ENCODE results near the gene SEPTIN11. TPM values are rescaled to one million over a fixed set of nuclear protein-coding genes. Genes with fewer than 3 reads are reported as not detected.

SEPTIN11 gene
- total RNA-seq, 2 experiments from 2014 or later = 51.9 to 60.0 TPM

GRCh38 chr4:76943790-76944189 lies 5.8 kb upstream of the SEPTIN11 start:
- POLR2A ChIA-PET = no interaction called here
- Mint-ChIP-seq H3K4me1 (peaks cover 5% of the 10 kb centered on the region), H3K27ac (no peak overlapping the region), H3K9me3 (peaks cover 6% of the 10 kb centered on the region), H3K36me3 (peaks cover 12% of the 10 kb centered on the region), H3K27me3 (peaks cover 2% of the 10 kb centered on the region), H3K4me3 (no peak overlapping the region)
- DNase-seq = no peak
- no peak for ATAC-seq (ENCODE audit: low read depth)

- Mint-ChIP-seq H3K4me3 (no peak overlapping the region), H3K27ac (no peak overlapping the region), H3K4me1 (peaks cover 15% of the 10 kb centered on the region), H3K36me3 (peaks cover 14% of the 10 kb centered on the region), H3K9me3 (peaks cover 2% of the 10 kb centered on the region), H3K27me3 (peaks cover 4% of the 10 kb centered on the region)
- POLR2A ChIA-PET = interaction anchor here (1.4 kb wide), 1 partner anchor 30 kb away, joined by 3 read pairs; no protein-coding TSS in a partner anchor
- DNase-seq (no peak), ATAC-seq (ENCODE audit: low read depth) (no peak)
These were observed 2.2 kb upstream of the SEPTIN11 start for GRCh38 chr4:76947369-76947768.

GRCh38 chr4:76948443-76949275 lies 893 bp upstream of the SEPTIN11 start:
- peaks cover 4% of the 10 kb centered on the region for H3K27me3 Mint-ChIP-seq
- POLR2A ChIA-PET = interaction anchor here (1.0 to 3.4 kb wide), 8 partner anchors 29 to 251 kb away, joined by 3 to 22 read pairs (median 4); partner anchors contain the start of gene CCNG2

GRCh38 chr4:76950052-76950955 lies 752 bp downstream of the SEPTIN11 start:
- H3K27ac Mint-ChIP-seq = peak overlapping the region; percentile 77
- H3K36me3 Mint-ChIP-seq = peaks cover 18% of the 10 kb centered on the region
- no peaks in the 10 kb centered on the region for H3K9me3 Mint-ChIP-seq
- peak; percentile 28 for ATAC-seq (ENCODE audit: low read depth)
- peaks cover 23% of the 10 kb centered on the region for H3K4me1 Mint-ChIP-seq
- H3K4me3 Mint-ChIP-seq = peak overlapping the region; percentile 96
- POLR2A ChIA-PET = interaction anchor here (0.7 to 3.4 kb wide), 8 partner anchors 27 to 252 kb away, joined by 3 to 22 read pairs (median 4); partner anchors contain the start of genes CCNG2 and SOWAHB
- H3K27me3 Mint-ChIP-seq = peaks cover 4% of the 10 kb centered on the region
- DNase-seq = peak; percentile 65

More at GRCh38 chr4:76948443-76949275, 893 bp upstream of the SEPTIN11 start:
- Mint-ChIP-seq H3K27ac (peak overlapping the region; percentile 77), H3K4me1 (peaks cover 20% of the 10 kb centered on the region), H3K36me3 (peaks cover 13% of the 10 kb centered on the region), H3K4me3 (peak overlapping the region; percentile 96), H3K9me3 (no peaks in the 10 kb centered on the region)
- peak; percentile 61 for ATAC-seq (ENCODE audit: low read depth)
- peak; percentile 71 for DNase-seq

GRCh38 chr4:76950956-76951671 lies 1.6 kb downstream of the SEPTIN11 start:
- Mint-ChIP-seq H3K4me3 (peak overlapping the region; percentile 96), H3K36me3 (peaks cover 22% of the 10 kb centered on the region), H3K27me3 (peaks cover 4% of the 10 kb centered on the region), H3K27ac (peak overlapping the region; percentile 77), H3K4me1 (peaks cover 25% of the 10 kb centered on the region), H3K9me3 (no peaks in the 10 kb centered on the region)
- no peak for DNase-seq
- POLR2A ChIA-PET = interaction anchor here (0.7 to 3.4 kb wide), 5 partner anchors 26 to 121 kb away, joined by 4 to 22 read pairs (median 4); partner anchors contain the start of gene SOWAHB
- no peak for ATAC-seq (ENCODE audit: low read depth)

GRCh38 chr4:76951672-76952010 lies 2.1 kb downstream of the SEPTIN11 start:
- peaks cover 20% of the 10 kb centered on the region for H3K36me3 Mint-ChIP-seq
- no peak overlapping the region for H3K27ac Mint-ChIP-seq
- DNase-seq (no peak), ATAC-seq (ENCODE audit: low read depth) (no peak)
- POLR2A ChIA-PET = interaction anchor here (1.0 kb wide), 1 partner anchor 120 kb away, joined by 4 read pairs; no protein-coding TSS in a partner anchor
- H3K27me3 Mint-ChIP-seq = peaks cover 4% of the 10 kb centered on the region
- peaks cover 25% of the 10 kb centered on the region for H3K4me1 Mint-ChIP-seq
- no peaks in the 10 kb centered on the region for H3K9me3 Mint-ChIP-seq
- peak overlapping the region; percentile 96 for H3K4me3 Mint-ChIP-seq

- peaks cover 4% of the 10 kb centered on the region for H3K27me3 Mint-ChIP-seq
These were observed 2.5 kb downstream of the SEPTIN11 start for GRCh38 chr4:76952071-76952470.

GRCh38 chr4:76952656-76953582 lies 3.4 kb downstream of the SEPTIN11 start:
- no peak overlapping the region for H3K4me3 Mint-ChIP-seq
- H3K27ac Mint-ChIP-seq = no peak overlapping the region
- peaks cover 4% of the 10 kb centered on the region for H3K27me3 Mint-ChIP-seq
- no peaks in the 10 kb centered on the region for H3K9me3 Mint-ChIP-seq
- POLR2A ChIA-PET = interaction anchor here (0.6 to 1.1 kb wide), 2 partner anchors 27 to 786 kb away, joined by 3 read pairs; no protein-coding TSS in a partner anchor
- H3K4me1 Mint-ChIP-seq = peaks cover 25% of the 10 kb centered on the region
- no peak for ATAC-seq (ENCODE audit: low read depth)
- peaks cover 25% of the 10 kb centered on the region for H3K36me3 Mint-ChIP-seq
- DNase-seq = no peak

More at GRCh38 chr4:76952071-76952470, 2.5 kb downstream of the SEPTIN11 start:
- Mint-ChIP-seq H3K27ac (no peak overlapping the region), H3K9me3 (no peaks in the 10 kb centered on the region), H3K4me1 (peaks cover 25% of the 10 kb centered on the region), H3K36me3 (peaks cover 21% of the 10 kb centered on the region), H3K4me3 (peak overlapping the region; percentile 44)
- POLR2A ChIA-PET = no interaction called here
- no peak for ATAC-seq (ENCODE audit: low read depth)
- DNase-seq = no peak

- POLR2A ChIA-PET = no interaction called here
These were observed 4.4 kb downstream of the SEPTIN11 start for GRCh38 chr4:76953956-76954355.

GRCh38 chr4:76954489-76954888 lies 4.9 kb downstream of the SEPTIN11 start:
- DNase-seq (no peak), ATAC-seq (ENCODE audit: low read depth) (no peak)
- Mint-ChIP-seq H3K27ac (no peak overlapping the region), H3K4me3 (no peak overlapping the region), H3K9me3 (no peaks in the 10 kb centered on the region), H3K27me3 (peaks cover 4% of the 10 kb centered on the region), H3K4me1 (peaks cover 20% of the 10 kb centered on the region), H3K36me3 (peaks cover 31% of the 10 kb centered on the region)
- POLR2A ChIA-PET = no interaction called here

More at GRCh38 chr4:76953956-76954355, 4.4 kb downstream of the SEPTIN11 start:
- ATAC-seq (ENCODE audit: low read depth) (no peak), DNase-seq (no peak)
- peaks cover 28% of the 10 kb centered on the region for H3K36me3 Mint-ChIP-seq
- H3K4me3 Mint-ChIP-seq = no peak overlapping the region
- peaks cover 18% of the 10 kb centered on the region for H3K4me1 Mint-ChIP-seq
- no peaks in the 10 kb centered on the region for H3K9me3 Mint-ChIP-seq
- peaks cover 4% of the 10 kb centered on the region for H3K27me3 Mint-ChIP-seq
- no peak overlapping the region for H3K27ac Mint-ChIP-seq

- peaks cover 24% of the 10 kb centered on the region for H3K4me1 Mint-ChIP-seq
- H3K27me3 Mint-ChIP-seq = peaks cover 4% of the 10 kb centered on the region
- no peak overlapping the region for H3K27ac Mint-ChIP-seq
- H3K4me3 Mint-ChIP-seq = no peak overlapping the region
- no peaks in the 10 kb centered on the region for H3K9me3 Mint-ChIP-seq
- peaks cover 31% of the 10 kb centered on the region for H3K36me3 Mint-ChIP-seq
- ATAC-seq (ENCODE audit: low read depth) (no peak), DNase-seq (no peak)
- POLR2A ChIA-PET = no interaction called here
These were observed 5.6 kb downstream of the SEPTIN11 start for GRCh38 chr4:76955182-76955581.
